ENCODE data around the gene KCNF1.

GRCh38 chr2:10919771-10920621 is 8.3 kb downstream of the KCNF1 start:
- TF ChIP-seq CTCF (IDR thresholded peaks at IDR 0.05 in 2 of 3, conservative IDR thresholded peaks at IDR 0.05 in 1 of 3; ENCODE audit: control insufficient read depth in 2 of 3, extremely low read depth in 1 of 3, insufficient read depth in 1 of 3, low read depth in 3 of 3, low read length in 3 of 3) (no peak), ZNF384 (IDR thresholded peaks at IDR 0.05; ENCODE audit: borderline replicate concordance, low read depth, low read length) (no peak)
